ENCODE measurements around the gene HDDC2. TPM values are rescaled to one million over a fixed set of nuclear protein-coding genes. Genes with fewer than 3 reads are reported as not detected.
"Not testable (repeated sequence)": the region's sequence is repeated elsewhere in the genome, so short reads cannot be mapped to it uniquely, and the experiment has no call there.

HDDC2 gene
- total RNA-seq, 1 donor from 2014 or later = 102 TPM

- H3K4me3 Mint-ChIP-seq = no peak overlapping the region
- H3K27ac Mint-ChIP-seq = no peak overlapping the region
- H3K27me3 Mint-ChIP-seq (ENCODE audit: low read depth) = no peaks in the 10 kb centered on the region
- H3K9me3 Mint-ChIP-seq = peaks cover 76% of the 10 kb centered on the region
- DNase-seq (ENCODE audit: low spot score in 2 of 2, unreplicated experiment in 2 of 2) = no peak
- no peaks in the 10 kb centered on the region for H3K4me1 Mint-ChIP-seq
- no peak for TF ChIP-seq CTCF (IDR thresholded peaks at IDR 0.05; ENCODE audit: unreplicated experiment)
- H3K36me3 Mint-ChIP-seq = peaks cover 88% of the 10 kb centered on the region
Observed at GRCh38 chr6:125285353-125285752, 16.4 kb downstream of the HDDC2 start.

DNA sequence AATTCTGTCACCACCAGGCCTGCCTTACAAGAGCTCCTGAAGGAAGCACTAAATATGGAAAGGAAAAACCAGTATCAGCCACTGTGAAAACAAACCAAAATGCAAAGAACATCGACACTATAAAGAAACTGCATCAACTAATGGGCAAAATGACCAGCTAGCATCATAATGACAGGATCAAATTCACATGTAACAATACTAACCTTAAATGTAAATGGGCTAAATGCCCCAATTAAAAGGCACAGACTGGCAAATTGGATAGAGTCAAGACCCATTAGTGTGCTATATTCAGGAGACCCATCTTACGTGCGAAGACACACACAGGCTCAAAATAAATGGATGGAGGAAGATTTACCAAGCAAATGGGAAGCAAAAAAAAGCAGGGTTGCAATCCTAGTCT is 19.3 kb downstream of the HDDC2 start:
- not testable (repeated sequence) for H3K27me3 Mint-ChIP-seq (ENCODE audit: low read depth); DNase-seq (ENCODE audit: low spot score in 2 of 2, unreplicated experiment in 2 of 2); H3K4me3 Mint-ChIP-seq; H3K27ac Mint-ChIP-seq
- peaks cover 15% of the 10 kb centered on the region for H3K4me1 Mint-ChIP-seq
- peaks cover 84% of the 10 kb centered on the region for H3K36me3 Mint-ChIP-seq
- H3K9me3 Mint-ChIP-seq = peaks cover 63% of the 10 kb centered on the region

DNA sequence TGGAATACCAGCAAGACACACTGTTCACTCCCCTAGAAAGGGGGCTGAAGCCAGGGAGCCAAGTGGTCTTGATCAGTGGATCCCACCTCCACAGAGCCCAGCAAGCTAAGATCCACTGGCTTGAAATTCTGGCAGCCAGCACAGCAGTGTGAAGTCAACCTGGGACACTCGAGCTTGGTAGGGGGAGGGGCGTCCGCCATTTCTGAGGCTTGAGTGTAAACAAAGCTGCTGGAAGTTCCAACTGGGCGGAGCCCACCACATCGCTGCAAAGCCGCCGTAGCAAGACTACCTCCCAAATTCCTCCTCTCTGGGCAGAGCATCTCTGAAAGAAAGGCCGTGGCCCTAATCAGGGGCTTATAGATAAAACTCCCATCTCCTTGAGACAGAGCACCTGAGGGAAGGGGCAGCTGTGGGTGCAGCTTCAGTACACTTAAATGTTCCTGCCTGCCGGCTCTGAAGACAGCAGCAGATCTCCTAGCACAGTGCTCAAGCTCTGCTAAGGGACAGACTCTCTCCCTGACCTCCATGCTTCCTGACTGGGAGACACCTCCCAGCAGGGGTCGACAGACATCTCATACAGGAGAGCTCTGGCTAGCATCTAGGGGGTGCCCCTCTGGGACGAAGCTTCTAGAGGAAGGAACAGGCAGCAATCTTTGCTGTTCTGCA is 21.3 kb downstream of the HDDC2 start:
- not testable (repeated sequence) for H3K27me3 Mint-ChIP-seq (ENCODE audit: low read depth); H3K4me3 Mint-ChIP-seq; H3K27ac Mint-ChIP-seq; DNase-seq (ENCODE audit: low spot score in 2 of 2, unreplicated experiment in 2 of 2)
- Mint-ChIP-seq H3K9me3 (peaks cover 43% of the 10 kb centered on the region), H3K4me1 (peaks cover 17% of the 10 kb centered on the region), H3K36me3 (peaks cover 75% of the 10 kb centered on the region)

GRCh38 chr6:125279961-125280360 is 21.8 kb downstream of the HDDC2 start:
- Mint-ChIP-seq H3K36me3 (peaks cover 74% of the 10 kb centered on the region), H3K4me3 (no peak overlapping the region), H3K9me3 (peaks cover 39% of the 10 kb centered on the region), H3K4me1 (peaks cover 17% of the 10 kb centered on the region), H3K27me3 (ENCODE audit: low read depth) (no peaks in the 10 kb centered on the region), H3K27ac (peak overlapping the region; percentile 10)
- DNase-seq (ENCODE audit: low spot score in 2 of 2, unreplicated experiment in 2 of 2) = no peak
- no peak for TF ChIP-seq CTCF (IDR thresholded peaks at IDR 0.05; ENCODE audit: unreplicated experiment)

- no peak for TF ChIP-seq CTCF (IDR thresholded peaks at IDR 0.05; ENCODE audit: unreplicated experiment)
- peaks cover 65% of the 10 kb centered on the region for H3K36me3 Mint-ChIP-seq
- H3K4me3 Mint-ChIP-seq = no peak overlapping the region
Observed at GRCh38 chr6:125277838-125278237, 23.9 kb downstream of the HDDC2 start.

GRCh38 chr6:125275779-125276178 is 26.0 kb downstream of the HDDC2 start:
- no peak for TF ChIP-seq CTCF (IDR thresholded peaks at IDR 0.05; ENCODE audit: unreplicated experiment)

More at GRCh38 chr6:125277838-125278237, 23.9 kb downstream of the HDDC2 start:
- Mint-ChIP-seq H3K27ac (peak overlapping the region; percentile 61), H3K27me3 (ENCODE audit: low read depth) (no peaks in the 10 kb centered on the region), H3K4me1 (peaks cover 17% of the 10 kb centered on the region), H3K9me3 (peaks cover 18% of the 10 kb centered on the region)
- DNase-seq (ENCODE audit: low spot score in 2 of 2, unreplicated experiment in 2 of 2) = no peak

More at GRCh38 chr6:125275779-125276178, 26.0 kb downstream of the HDDC2 start:
- no peak overlapping the region for H3K4me3 Mint-ChIP-seq
- no peak overlapping the region for H3K27ac Mint-ChIP-seq
- peaks cover 17% of the 10 kb centered on the region for H3K4me1 Mint-ChIP-seq
- peaks cover 64% of the 10 kb centered on the region for H3K36me3 Mint-ChIP-seq
- peaks cover under 1% of the 10 kb centered on the region for H3K9me3 Mint-ChIP-seq
- no peak for DNase-seq (ENCODE audit: low spot score in 2 of 2, unreplicated experiment in 2 of 2)
- no peaks in the 10 kb centered on the region for H3K27me3 Mint-ChIP-seq (ENCODE audit: low read depth)
